Stomach (tissue), 9 donors: ENCODE data around the gene LYRM4. TPM values are rescaled to one million over a fixed set of nuclear protein-coding genes. Genes with fewer than 3 reads are reported as not detected.
"Not testable (repeated sequence)": the region's sequence is repeated elsewhere in the genome, so short reads cannot be mapped to it uniquely, and the experiment has no call there.

Source experiments
- DNase-seq, 2 donors: peaks; one replicate each; pipeline versions ENCODE4 v3.0.0 to v3.0.0-alpha.2; 2013 to 2019
- H3K27ac ChIP-seq, 5 donors: fragments of 200-600 bp in 4 of 5; sonication (generic) in 4 of 5; one replicate each; pipeline ENCODE4 v1.5.1; 2013 to 2019; ENCODE audit warnings: mild to moderate bottlenecking in 1 of 5, moderate library complexity in 1 of 5
- H3K27me3 ChIP-seq, 3 donors: fragments of 200-600 bp; sonication (generic); one replicate each; pipeline ENCODE4 v1.5.1; 2017 to 2019; ENCODE audit warnings: mixed run types in 1 of 3
- H3K36me3 ChIP-seq, 4 donors: fragments of 200-600 bp; sonication (generic); 1 replicate in 3 of 4; 2 replicates in 1 of 4; pipeline ENCODE4 v1.5.1; 2016 to 2019
- H3K4me1 ChIP-seq, 4 donors: fragments of 200-600 bp; sonication (generic); one replicate each; pipeline ENCODE4 v1.5.1; 2016 to 2019
- H3K4me3 ChIP-seq, 4 donors: fragments of 200-600 bp; sonication (generic) in 3 of 4; one replicate each; pipeline ENCODE4 v1.5.1; 2016 to 2019; ENCODE audit warnings: mild to moderate bottlenecking in 1 of 4
- H3K9me3 ChIP-seq, 4 donors: fragments of 200-600 bp; sonication (generic); one replicate each; pipeline ENCODE4 v1.5.1; 2016 to 2019
- EP300 ChIP-seq: sonication (generic); formaldehyde crosslinking; IDR thresholded peaks from one replicate; pipeline ENCODE4 v1.6.1; 2017; ENCODE audit warnings: antibody characterized with exemption
- POLR2A ChIP-seq, 4 donors: fragments of 450-650 bp; IDR thresholded peaks; one replicate each; pipeline ENCODE4 v1.6.1; 2016; ENCODE audit warnings: antibody characterized with exemption in 4 of 4, control low read depth in 2 of 4, mild to moderate bottlenecking in 1 of 4, moderate library complexity in 1 of 4
- POLR2AphosphoS5 ChIP-seq, 3 donors: sonication (generic); formaldehyde crosslinking; IDR thresholded peaks; one replicate each; pipeline ENCODE4 v1.6.1; 2016; ENCODE audit warnings: antibody characterized with exemption in 3 of 3
- WGBS, 5 donors: extraction: QIAGEN DNeasy Blood & Tissue Kit in 3 of 5; methylation state at CpG; one replicate each; pipeline versions ENCODE4 v1.1.5 to v1.1.7; 2013 to 2018; 5-methylcytosine and 5-hydroxymethylcytosine counted together
- intact Hi-C: fragments of 100-400 bp; cut with DNase I; formaldehyde crosslinking; loops from one replicate; pipeline ENCODE4 v1.15.1; 2023; ENCODE audit warnings: low total_unique reads
- polyA plus RNA-seq, 3 donors: library from polyadenylated mRNA; stranded (reverse); fragments of 200-250 nt; gene quantifications; one replicate each; pipeline ENCODE4 v1.2.3, GENCODE V29; 2013
- total RNA-seq, 5 donors: library from RNA; depleted of rRNA; stranded (reverse); fragments of >200 nt; gene quantifications; one replicate each; pipeline versions ENCODE4 v1.1.0 to v1.2.3, GENCODE V29; 2014 to 2016
- TF ChIP-seq, protein P1 (sequence below), 7 experiments: fragments of 450-650 bp in 4 of 7; fragments of 200-600 bp in 3 of 7; sonication (generic) in 3 of 7; IDR thresholded peaks; one replicate each; pipeline ENCODE4 v1.5.1; 2016 to 2019; ENCODE audit warnings: antibody characterized with exemption in 7 of 7, control low read depth in 2 of 7, mild to moderate bottlenecking in 1 of 7
- donor health status: healthy with polysubstance abuse.
- donor health status: Bipolar disorder and iron deficiency.
- donor health status: healthy.

LYRM4 gene
- total and polyA plus RNA-seq, 8 donors = 0.58 to 31.4 (median 18.5) TPM; not detected in 1

- 79 to 88% (median 86%) methylated on average over 7 of the region's 7 CpGs for WGBS, 5 donors
- intact Hi-C loops = no loop called here
- Histone ChIP-seq H3K4me3 (no peak overlapping the region), H3K27me3 (no peaks in the 10 kb centered on the region), H3K9me3 (no peaks in the 10 kb centered on the region), H3K36me3 (no peaks in the 10 kb centered on the region), H3K27ac (no peak overlapping the region), H3K4me1 (no peaks in the 10 kb centered on the region)
- no peak for TF ChIP-seq POLR2AphosphoS5 (IDR thresholded peaks at IDR 0.05)
- TF ChIP-seq, protein P1, sequence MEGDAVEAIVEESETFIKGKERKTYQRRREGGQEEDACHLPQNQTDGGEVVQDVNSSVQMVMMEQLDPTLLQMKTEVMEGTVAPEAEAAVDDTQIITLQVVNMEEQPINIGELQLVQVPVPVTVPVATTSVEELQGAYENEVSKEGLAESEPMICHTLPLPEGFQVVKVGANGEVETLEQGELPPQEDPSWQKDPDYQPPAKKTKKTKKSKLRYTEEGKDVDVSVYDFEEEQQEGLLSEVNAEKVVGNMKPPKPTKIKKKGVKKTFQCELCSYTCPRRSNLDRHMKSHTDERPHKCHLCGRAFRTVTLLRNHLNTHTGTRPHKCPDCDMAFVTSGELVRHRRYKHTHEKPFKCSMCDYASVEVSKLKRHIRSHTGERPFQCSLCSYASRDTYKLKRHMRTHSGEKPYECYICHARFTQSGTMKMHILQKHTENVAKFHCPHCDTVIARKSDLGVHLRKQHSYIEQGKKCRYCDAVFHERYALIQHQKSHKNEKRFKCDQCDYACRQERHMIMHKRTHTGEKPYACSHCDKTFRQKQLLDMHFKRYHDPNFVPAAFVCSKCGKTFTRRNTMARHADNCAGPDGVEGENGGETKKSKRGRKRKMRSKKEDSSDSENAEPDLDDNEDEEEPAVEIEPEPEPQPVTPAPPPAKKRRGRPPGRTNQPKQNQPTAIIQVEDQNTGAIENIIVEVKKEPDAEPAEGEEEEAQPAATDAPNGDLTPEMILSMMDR (IDR thresholded peaks at IDR 0.05) = no peak
- DNase-seq = no peak
Measured at GRCh38 chr6:5121956-5122355, 138.8 kb downstream of the LYRM4 start.

DNA sequence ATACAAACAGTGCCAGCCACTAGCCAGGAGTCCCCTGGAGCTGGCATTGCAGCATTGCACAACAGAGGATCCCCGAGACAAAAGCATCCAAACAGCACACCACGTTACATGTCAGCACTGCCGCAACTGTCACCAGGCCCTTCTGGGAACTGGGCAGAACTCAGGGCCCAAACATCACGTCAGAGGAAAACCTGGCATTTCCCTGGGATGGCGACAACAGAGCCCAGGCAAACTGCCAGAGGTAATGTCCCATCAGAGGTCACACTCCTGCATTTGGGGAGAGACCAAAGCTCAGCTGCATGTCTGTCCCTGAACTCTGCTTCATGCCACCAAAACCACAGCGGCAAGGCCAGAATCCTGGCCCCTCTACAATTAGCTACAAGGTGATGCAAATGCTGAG lies 139.3 kb downstream of the LYRM4 start:
- TF ChIP-seq POLR2AphosphoS5 (IDR thresholded peaks at IDR 0.05) = no peak
- H3K27ac ChIP-seq = no peak overlapping the region
- no peaks in the 10 kb centered on the region for H3K9me3 ChIP-seq
- H3K4me1 ChIP-seq = no peaks in the 10 kb centered on the region
- H3K36me3 ChIP-seq = no peaks in the 10 kb centered on the region
- DNase-seq = no peak
- no peaks in the 10 kb centered on the region for H3K27me3 ChIP-seq
- intact Hi-C loops = no loop called here
- WGBS, 5 donors = 60 to 89% (median 83%) methylated on average over 1 to 6 of the region's 6 CpGs
- H3K4me3 ChIP-seq = no peak overlapping the region

DNA sequence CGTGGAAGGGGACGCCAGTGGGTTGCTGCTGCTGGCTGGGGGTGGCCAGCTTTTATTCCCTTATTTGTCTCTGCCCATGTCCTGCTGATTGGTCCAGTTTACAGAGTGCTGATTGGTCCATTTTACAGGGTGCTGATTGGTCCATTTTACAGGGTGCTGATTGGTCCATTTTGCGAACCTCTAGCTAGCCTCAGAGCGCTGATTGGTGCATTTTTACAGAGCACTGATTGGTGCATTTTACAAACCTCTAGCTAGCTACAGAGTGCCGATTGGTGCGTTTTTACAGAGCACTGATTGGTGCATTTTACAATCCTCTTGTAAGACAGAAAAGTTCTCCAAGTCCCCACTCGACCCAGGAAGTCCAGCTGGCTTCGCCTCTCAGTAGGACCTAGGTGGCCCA lies 140.2 kb downstream of the LYRM4 start:
- H3K9me3 ChIP-seq, DNase-seq, H3K4me3 ChIP-seq, H3K4me1 ChIP-seq, H3K36me3 ChIP-seq, intact Hi-C loops, H3K27ac ChIP-seq, H3K27me3 ChIP-seq: not testable (repeated sequence)
- WGBS, 5 donors = 95 to 99% (median 97%) methylated on average over 8 of the region's 8 CpGs

DNA sequence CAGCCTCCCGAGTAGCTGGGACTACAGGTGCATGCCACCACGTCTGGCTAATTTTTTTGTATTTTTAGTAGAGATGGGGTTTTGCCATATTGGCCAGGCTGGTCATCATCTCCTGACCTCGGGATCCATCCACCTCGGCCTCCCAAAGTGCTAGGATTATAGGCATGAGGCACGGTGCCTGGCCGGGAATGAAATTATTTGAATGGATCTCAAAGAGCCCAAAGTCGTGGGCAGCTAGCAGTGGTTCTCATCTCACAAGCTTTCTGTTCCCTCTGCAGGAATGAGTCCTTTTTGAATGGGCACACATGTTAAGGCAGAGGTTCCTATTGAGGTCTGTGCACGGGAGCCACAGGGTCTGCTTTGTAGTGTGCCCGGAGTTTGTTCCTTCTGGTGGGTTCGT lies 140.7 kb downstream of the LYRM4 start:
- H3K4me3 ChIP-seq = no peak overlapping the region
- TF ChIP-seq POLR2A (IDR thresholded peaks at IDR 0.05) (no peak), EP300 (no peak), POLR2AphosphoS5 (IDR thresholded peaks at IDR 0.05) (no peak)
- TF ChIP-seq, protein P1 (IDR thresholded peaks at IDR 0.05) = no peak
- H3K4me1 ChIP-seq = no peaks in the 10 kb centered on the region
- no peaks in the 10 kb centered on the region for H3K27me3 ChIP-seq
- WGBS, 5 donors = 92 to 97% (median 94%) methylated on average over 10 of the region's 10 CpGs
- H3K9me3 ChIP-seq = no peaks in the 10 kb centered on the region
- H3K36me3 ChIP-seq = no peaks in the 10 kb centered on the region
- intact Hi-C loops = no loop called here
- no peak for DNase-seq
- no peak overlapping the region for H3K27ac ChIP-seq

DNA sequence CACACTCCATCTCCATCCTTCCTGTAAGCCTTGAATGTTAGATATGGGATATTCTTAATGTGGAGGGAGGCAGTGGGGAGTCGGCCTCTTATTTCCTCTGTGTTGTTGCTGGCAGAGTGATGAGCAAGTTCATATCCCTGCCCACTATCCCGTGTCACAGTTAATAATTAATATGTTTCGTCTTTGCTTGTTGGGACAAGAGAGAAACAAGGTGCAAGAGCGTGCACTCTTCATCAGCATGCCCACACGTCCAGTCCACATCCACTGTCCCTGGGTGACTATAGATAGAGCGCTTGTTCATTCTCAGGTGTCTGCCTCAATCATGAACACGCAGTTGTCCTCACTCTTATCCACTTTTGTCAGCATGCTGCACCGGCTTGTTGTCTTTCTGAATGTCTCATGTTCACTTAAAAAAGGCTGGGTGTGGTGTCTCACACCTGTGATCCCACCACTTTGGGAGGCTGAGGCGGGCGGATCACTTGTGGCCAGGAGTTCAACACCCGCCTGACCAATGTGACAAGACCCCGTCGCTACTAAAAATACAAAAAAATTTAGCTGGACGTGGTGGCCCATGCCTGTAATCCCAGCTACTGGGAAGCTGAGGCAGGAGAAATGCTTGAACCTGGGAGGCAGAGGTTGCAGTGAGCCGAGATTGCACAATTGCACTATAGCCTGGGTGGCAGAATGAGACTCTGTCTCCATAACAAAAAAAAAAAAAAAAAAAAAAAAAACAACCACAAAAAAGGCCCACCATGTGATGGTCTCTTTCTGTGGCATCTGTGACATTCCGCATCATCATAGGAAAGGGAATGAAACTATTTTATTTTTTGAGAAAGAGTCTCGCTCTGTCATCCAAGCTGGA lies 141.4 kb downstream of the LYRM4 start:
- Histone ChIP-seq H3K9me3 (no peaks in the 10 kb centered on the region), H3K27me3 (no peaks in the 10 kb centered on the region), H3K27ac (no peak overlapping the region), H3K36me3 (no peaks in the 10 kb centered on the region), H3K4me1 (no peaks in the 10 kb centered on the region), H3K4me3 (no peak overlapping the region)
- TF ChIP-seq POLR2A (IDR thresholded peaks at IDR 0.05) (no peak), POLR2AphosphoS5 (IDR thresholded peaks at IDR 0.05) (no peak), EP300 (no peak)
- TF ChIP-seq, protein P1 (IDR thresholded peaks at IDR 0.05) = no peak
- intact Hi-C loops = no loop called here
- 93 to 96% (median 94%) methylated on average over 17 of the region's 17 CpGs for WGBS, 5 donors
- no peak for DNase-seq
